ENCODE measurements around the gene MYOCD.

Gene MYOCD

GRCh38 chr17:12664894-12665262, 812 bp upstream of the MYOCD start:
- H3K4me1 Mint-ChIP-seq (ENCODE audit: low read depth): no peaks in the 10 kb centered on the region
- no peaks in the 10 kb centered on the region for H3K9me3 Mint-ChIP-seq
- peaks cover 30% of the 10 kb centered on the region for H3K27me3 Mint-ChIP-seq (ENCODE audit: low read depth)
- H3K27ac Mint-ChIP-seq: no peak overlapping the region
- no peaks in the 10 kb centered on the region for H3K36me3 Mint-ChIP-seq (ENCODE audit: low read depth)
- no peak overlapping the region for H3K4me3 Mint-ChIP-seq

GRCh38 chr17:12666718-12667117, 1.0 kb downstream of the MYOCD start:
- peaks cover 30% of the 10 kb centered on the region for H3K27me3 Mint-ChIP-seq (ENCODE audit: low read depth)

GRCh38 chr17:12667299-12667958, 1.7 kb downstream of the MYOCD start:
- peaks cover 30% of the 10 kb centered on the region for H3K27me3 Mint-ChIP-seq (ENCODE audit: low read depth)
- H3K4me3 Mint-ChIP-seq: no peak overlapping the region
- no peaks in the 10 kb centered on the region for H3K4me1 Mint-ChIP-seq (ENCODE audit: low read depth)
- no peaks in the 10 kb centered on the region for H3K9me3 Mint-ChIP-seq
- no peaks in the 10 kb centered on the region for H3K36me3 Mint-ChIP-seq (ENCODE audit: low read depth)
- no peak overlapping the region for H3K27ac Mint-ChIP-seq

More at GRCh38 chr17:12666718-12667117, 1.0 kb downstream of the MYOCD start:
- no peak overlapping the region for H3K4me3 Mint-ChIP-seq
- no peaks in the 10 kb centered on the region for H3K4me1 Mint-ChIP-seq (ENCODE audit: low read depth)
- H3K36me3 Mint-ChIP-seq (ENCODE audit: low read depth): no peaks in the 10 kb centered on the region
- no peaks in the 10 kb centered on the region for H3K9me3 Mint-ChIP-seq
- no peak overlapping the region for H3K27ac Mint-ChIP-seq

- Mint-ChIP-seq H3K27me3 (ENCODE audit: low read depth) (peaks cover 4% of the 10 kb centered on the region), H3K4me1 (ENCODE audit: low read depth) (no peaks in the 10 kb centered on the region), H3K9me3 (no peaks in the 10 kb centered on the region), H3K4me3 (no peak overlapping the region), H3K27ac (no peak overlapping the region), H3K36me3 (ENCODE audit: low read depth) (no peaks in the 10 kb centered on the region)
These were observed 6.2 kb downstream of the MYOCD start for GRCh38 chr17:12671906-12672305.

- Mint-ChIP-seq H3K4me3 (no peak overlapping the region), H3K4me1 (ENCODE audit: low read depth) (no peaks in the 10 kb centered on the region)
These were observed 7.3 kb downstream of the MYOCD start for GRCh38 chr17:12672947-12673346.

GRCh38 chr17:12673788-12674187, 8.1 kb downstream of the MYOCD start:
- Mint-ChIP-seq H3K36me3 (ENCODE audit: low read depth) (no peaks in the 10 kb centered on the region), H3K4me3 (no peak overlapping the region), H3K27ac (no peak overlapping the region), H3K4me1 (ENCODE audit: low read depth) (no peaks in the 10 kb centered on the region), H3K27me3 (ENCODE audit: low read depth) (no peaks in the 10 kb centered on the region), H3K9me3 (no peaks in the 10 kb centered on the region)

More at GRCh38 chr17:12672947-12673346, 7.3 kb downstream of the MYOCD start:
- Mint-ChIP-seq H3K36me3 (ENCODE audit: low read depth) (no peaks in the 10 kb centered on the region), H3K27ac (no peak overlapping the region), H3K9me3 (no peaks in the 10 kb centered on the region), H3K27me3 (ENCODE audit: low read depth) (no peaks in the 10 kb centered on the region)

GRCh38 chr17:12680407-12680897, 14.8 kb downstream of the MYOCD start:
- no peaks in the 10 kb centered on the region for H3K27me3 Mint-ChIP-seq (ENCODE audit: low read depth)
- H3K27ac Mint-ChIP-seq: no peak overlapping the region
- H3K36me3 Mint-ChIP-seq (ENCODE audit: low read depth): no peaks in the 10 kb centered on the region
- H3K9me3 Mint-ChIP-seq: peaks cover 7% of the 10 kb centered on the region
- no peak overlapping the region for H3K4me3 Mint-ChIP-seq
- H3K4me1 Mint-ChIP-seq (ENCODE audit: low read depth): no peaks in the 10 kb centered on the region

- H3K27ac Mint-ChIP-seq: no peak overlapping the region
- no peaks in the 10 kb centered on the region for H3K27me3 Mint-ChIP-seq (ENCODE audit: low read depth)
- peaks cover 7% of the 10 kb centered on the region for H3K9me3 Mint-ChIP-seq
- no peak overlapping the region for H3K4me3 Mint-ChIP-seq
- H3K4me1 Mint-ChIP-seq (ENCODE audit: low read depth): no peaks in the 10 kb centered on the region
- H3K36me3 Mint-ChIP-seq (ENCODE audit: low read depth): no peaks in the 10 kb centered on the region
These were observed 15.3 kb downstream of the MYOCD start for GRCh38 chr17:12680993-12681392.

GRCh38 chr17:12683299-12683698, 17.6 kb downstream of the MYOCD start:
- no peaks in the 10 kb centered on the region for H3K4me1 Mint-ChIP-seq (ENCODE audit: low read depth)
- H3K4me3 Mint-ChIP-seq: no peak overlapping the region
- H3K27me3 Mint-ChIP-seq (ENCODE audit: low read depth): no peaks in the 10 kb centered on the region
- H3K27ac Mint-ChIP-seq: no peak overlapping the region
- H3K36me3 Mint-ChIP-seq (ENCODE audit: low read depth): no peaks in the 10 kb centered on the region
- H3K9me3 Mint-ChIP-seq: peaks cover 11% of the 10 kb centered on the region

GRCh38 chr17:12686486-12686885, 20.8 kb downstream of the MYOCD start:
- no peaks in the 10 kb centered on the region for H3K27me3 Mint-ChIP-seq (ENCODE audit: low read depth)
- no peaks in the 10 kb centered on the region for H3K4me1 Mint-ChIP-seq (ENCODE audit: low read depth)
- no peaks in the 10 kb centered on the region for H3K36me3 Mint-ChIP-seq (ENCODE audit: low read depth)
- H3K27ac Mint-ChIP-seq: no peak overlapping the region
- peaks cover 15% of the 10 kb centered on the region for H3K9me3 Mint-ChIP-seq
- no peak overlapping the region for H3K4me3 Mint-ChIP-seq

GRCh38 chr17:12688382-12688781, 22.7 kb downstream of the MYOCD start:
- H3K4me3 Mint-ChIP-seq: no peak overlapping the region
- H3K36me3 Mint-ChIP-seq (ENCODE audit: low read depth): no peaks in the 10 kb centered on the region
- no peaks in the 10 kb centered on the region for H3K27me3 Mint-ChIP-seq (ENCODE audit: low read depth)

GRCh38 chr17:12691173-12691572, 25.5 kb downstream of the MYOCD start:
- Mint-ChIP-seq H3K4me1 (ENCODE audit: low read depth) (no peaks in the 10 kb centered on the region), H3K9me3 (peaks cover 8% of the 10 kb centered on the region), H3K36me3 (ENCODE audit: low read depth) (no peaks in the 10 kb centered on the region), H3K4me3 (no peak overlapping the region), H3K27me3 (ENCODE audit: low read depth) (no peaks in the 10 kb centered on the region), H3K27ac (no peak overlapping the region)

More at GRCh38 chr17:12688382-12688781, 22.7 kb downstream of the MYOCD start:
- Mint-ChIP-seq H3K27ac (no peak overlapping the region), H3K4me1 (ENCODE audit: low read depth) (no peaks in the 10 kb centered on the region), H3K9me3 (peaks cover 14% of the 10 kb centered on the region)

GRCh38 chr17:12693640-12694039, 27.9 kb downstream of the MYOCD start:
- no peaks in the 10 kb centered on the region for H3K36me3 Mint-ChIP-seq (ENCODE audit: low read depth)
- no peak overlapping the region for H3K27ac Mint-ChIP-seq
- no peak overlapping the region for H3K4me3 Mint-ChIP-seq
- H3K27me3 Mint-ChIP-seq (ENCODE audit: low read depth): no peaks in the 10 kb centered on the region
- no peaks in the 10 kb centered on the region for H3K4me1 Mint-ChIP-seq (ENCODE audit: low read depth)
- H3K9me3 Mint-ChIP-seq: peaks cover 9% of the 10 kb centered on the region

GRCh38 chr17:12706070-12706469, 40.4 kb downstream of the MYOCD start:
- no peaks in the 10 kb centered on the region for H3K27me3 Mint-ChIP-seq (ENCODE audit: low read depth)
- no peaks in the 10 kb centered on the region for H3K36me3 Mint-ChIP-seq (ENCODE audit: low read depth)
- H3K4me3 Mint-ChIP-seq: no peak overlapping the region
- H3K4me1 Mint-ChIP-seq (ENCODE audit: low read depth): no peaks in the 10 kb centered on the region
- peaks cover 15% of the 10 kb centered on the region for H3K9me3 Mint-ChIP-seq
- H3K27ac Mint-ChIP-seq: no peak overlapping the region

GRCh38 chr17:12709063-12709462, 43.4 kb downstream of the MYOCD start:
- H3K4me1 Mint-ChIP-seq (ENCODE audit: low read depth): no peaks in the 10 kb centered on the region
- H3K27ac Mint-ChIP-seq: no peak overlapping the region
- H3K9me3 Mint-ChIP-seq: peaks cover 19% of the 10 kb centered on the region
- no peak overlapping the region for H3K4me3 Mint-ChIP-seq
- H3K36me3 Mint-ChIP-seq (ENCODE audit: low read depth): no peaks in the 10 kb centered on the region
- no peaks in the 10 kb centered on the region for H3K27me3 Mint-ChIP-seq (ENCODE audit: low read depth)
